RWPE1 (cell line): ENCODE measurements around the gene LAMB3.

Experiments
- CTCF ChIA-PET: fragments of 350-600 bp; sonication (Branson Sonifier 250); formaldehyde crosslinking; extraction: SDS; loops from one replicate; lab custom pipeline; 2021; lab: Yijun Ruan, JAX
- POLR2A ChIA-PET: fragments of 400-600 bp; formaldehyde crosslinking; extraction: SDS; loops from one replicate; lab custom pipeline; 2020; ENCODE audit warnings: antibody characterized with exemption; ENCODE audit not compliant: low non-redundant PET; lab: Yijun Ruan, JAX
- DNase-seq: peaks from one replicate; pipeline ENCODE4 v3.0.0; 2012; ENCODE audit warnings: low spot score
- H3K27ac ChIP-seq: fragments of 450-650 bp; 2 replicates; pipeline ENCODE4 v1.5.1; 2017
- CTCF ChIP-seq: fragments of 450-650 bp; conservative IDR thresholded peaks from 2 replicates; pipeline ENCODE4 v1.5.1; 2017; ENCODE audit warnings: low read depth, mild to moderate bottlenecking

The LAMB3 gene

DNA sequence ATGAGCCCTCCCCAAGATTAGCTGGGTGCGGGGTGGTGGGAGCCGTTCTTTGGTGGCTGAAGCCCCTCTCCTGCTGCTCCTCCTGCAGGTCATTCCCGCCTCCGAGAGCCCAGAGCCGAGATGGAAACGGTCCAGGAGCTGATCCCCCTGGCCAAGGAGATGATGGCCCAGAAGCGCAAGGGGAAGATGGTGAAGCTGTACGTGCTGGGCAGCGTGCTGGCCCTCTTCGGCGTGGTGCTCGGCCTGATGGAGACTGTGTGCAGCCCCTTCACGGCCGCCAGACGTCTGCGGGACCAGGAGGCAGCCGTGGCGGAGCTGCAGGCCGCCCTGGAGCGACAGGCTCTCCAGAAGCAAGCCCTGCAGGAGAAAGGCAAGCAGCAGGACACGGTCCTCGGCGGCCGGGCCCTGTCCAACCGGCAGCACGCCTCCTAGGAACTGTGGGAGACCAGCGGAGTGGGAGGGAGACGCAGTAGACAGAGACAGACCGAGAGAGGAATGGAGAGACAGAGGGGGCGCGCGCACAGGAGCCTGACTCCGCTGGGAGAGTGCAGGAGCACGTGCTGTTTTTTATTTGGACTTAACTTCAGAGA, 23.4 kb upstream of the LAMB3 start:
- ChIA-PET POLR2A (no interaction called here), CTCF (interaction anchor here (0.6 kb wide), 1 partner anchor 184 kb away, joined by 3 read pairs; no protein-coding TSS in a partner anchor)
- no peak for DNase-seq
- TF ChIP-seq CTCF: no peak
- H3K27ac ChIP-seq: no peak overlapping the region

GRCh38 chr1:209674957-209675564, 22.8 kb upstream of the LAMB3 start, which contains the start of gene G0S2:
Gene G0S2 (plus strand): TSS chr1:209675412. CDS start chr1:209675685, 273 bp downstream.
- TF ChIP-seq CTCF: no peak
- ChIA-PET CTCF (interaction anchor here (0.6 to 1.1 kb wide), 4 partner anchors 9 to 185 kb away, joined by 3 to 4 read pairs (median 4); no protein-coding TSS in a partner anchor), POLR2A (interaction anchor here (0.6 kb wide), 1 partner anchor 1711 kb away, joined by 4 read pairs; no protein-coding TSS in a partner anchor)
- no peak within 1 kb of the TSS for H3K27ac ChIP-seq
- DNase-seq: no peak

GRCh38 chr1:209673631-209674417, 21.6 kb upstream of the LAMB3 start:
- no peak overlapping the region for H3K27ac ChIP-seq
- no peak for DNase-seq
- TF ChIP-seq CTCF: no peak
- POLR2A ChIA-PET: no interaction called here
- CTCF ChIA-PET: interaction anchor here (0.7 to 1.1 kb wide), 3 partner anchors 10 to 154 kb away, joined by 3 to 4 read pairs (median 3); partner anchors contain the start of gene UTP25

DNA sequence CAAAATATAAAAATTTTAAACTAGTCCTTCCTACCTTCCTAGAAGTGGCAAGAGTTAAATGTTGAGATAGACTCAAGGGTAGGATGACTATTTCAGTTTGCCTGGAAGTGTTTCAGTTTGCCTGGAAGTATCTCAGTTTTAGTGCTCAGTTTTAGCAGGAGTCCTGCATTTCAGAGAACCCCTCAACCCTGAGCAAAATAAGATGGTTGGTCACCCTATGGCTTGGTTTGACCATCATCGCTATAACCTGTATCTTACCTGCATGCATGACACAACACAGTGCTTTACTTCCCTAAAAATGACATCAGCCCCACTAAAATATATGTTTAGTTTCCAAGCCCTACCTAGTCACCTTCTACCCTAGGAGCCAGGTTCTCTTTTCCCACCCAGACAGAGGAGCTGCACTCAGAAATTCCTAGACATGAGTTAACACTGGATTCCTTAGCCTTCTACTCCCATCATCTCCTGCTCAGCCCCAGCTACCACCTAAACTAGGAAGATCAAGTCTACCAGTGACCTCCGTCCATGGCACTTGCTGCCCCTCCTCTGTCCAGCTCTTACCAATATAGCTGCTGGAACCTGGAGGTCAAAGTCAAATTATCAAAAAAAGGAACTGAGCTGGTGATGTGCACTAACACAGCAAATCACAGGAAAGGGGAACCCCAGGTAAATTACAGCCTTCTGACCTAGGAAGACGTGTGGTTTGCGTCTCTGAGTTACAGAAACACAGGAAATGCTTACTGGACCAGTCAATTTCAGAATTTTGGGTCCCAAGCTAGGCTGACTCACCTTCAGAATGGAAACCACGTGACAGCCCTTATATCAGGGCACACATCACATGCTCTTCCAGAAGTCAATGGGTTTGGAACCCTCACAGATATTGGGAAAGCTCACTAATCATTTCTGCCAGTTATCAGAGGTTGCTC, 20.7 kb upstream of the LAMB3 start:
- ChIA-PET CTCF (interaction anchor here (0.7 kb wide), 1 partner anchor 155 kb away, joined by 3 read pairs; the partner anchor contains the start of gene UTP25), POLR2A (no interaction called here)
- no peak for TF ChIP-seq CTCF
- DNase-seq: no peak
- no peak overlapping the region for H3K27ac ChIP-seq

GRCh38 chr1:209670441-209671082, 18.3 kb upstream of the LAMB3 start:
- no peak overlapping the region for H3K27ac ChIP-seq
- TF ChIP-seq CTCF: no peak
- DNase-seq: no peak
- ChIA-PET CTCF (no interaction called here), POLR2A (no interaction called here)
